RWPE2 (cell line): ENCODE measurements around the gene VGLL2.
A peak's percentile ranks its signal among the peaks of the same experiment; 100 is the strongest.

Source experiments
- ATAC-seq: fragments of 200-7000 bp; cut with Tn5 transposase; 3 replicates; pipeline ENCODE4 v1.9.1; 2021; ENCODE audit warnings: low read depth
- DNase-seq: peaks from one replicate; pipeline ENCODE4 v3.0.0-alpha.2; 2020; ENCODE audit warnings: low spot score
- H3K27ac ChIP-seq: fragments of 450-650 bp; 2 replicates; pipeline ENCODE4 v1.5.1; 2017; ENCODE audit warnings: mild to moderate bottlenecking; ENCODE audit not compliant: poor library complexity, severe bottlenecking
- H3K27me3 ChIP-seq: fragments of 250-450 bp; sonication (Bioruptor Pico); 2 replicates; pipeline ENCODE4 v1.5.1; 2021; ENCODE audit warnings: mild to moderate bottlenecking, moderate library complexity; ENCODE audit not compliant: insufficient read depth, poor library complexity, severe bottlenecking
- H3K36me3 ChIP-seq: fragments of 250-450 bp; sonication (Bioruptor Pico); 2 replicates; pipeline ENCODE4 v1.5.1; 2020; ENCODE audit warnings: low read depth, mild to moderate bottlenecking, moderate library complexity
- H3K4me1 ChIP-seq: fragments of 250-450 bp; sonication (Bioruptor Pico); 2 replicates; pipeline ENCODE4 v1.5.1; 2021; ENCODE audit warnings: mild to moderate bottlenecking, moderate library complexity; ENCODE audit not compliant: insufficient read depth, poor library complexity, severe bottlenecking
- H3K4me3 ChIP-seq: fragments of 250-450 bp; sonication (Bioruptor Pico); 2 replicates; pipeline ENCODE4 v1.5.1; 2021; ENCODE audit warnings: mild to moderate bottlenecking, moderate library complexity; ENCODE audit not compliant: severe bottlenecking
- H3K9me3 ChIP-seq: fragments of 250-450 bp; sonication (Bioruptor Pico); 2 replicates; pipeline ENCODE4 v1.5.1; 2021; ENCODE audit warnings: mild to moderate bottlenecking, moderate library complexity; ENCODE audit not compliant: severe bottlenecking
- CTCF ChIP-seq: fragments of 450-650 bp; IDR thresholded peaks from one replicate; pipeline ENCODE4 v1.5.1; 2017; ENCODE audit warnings: mild to moderate bottlenecking, moderate library complexity; ENCODE audit not compliant: poor library complexity, severe bottlenecking

The VGLL2 gene

GRCh38 chr6:117267766-117268534 lies 2.6 kb downstream of the VGLL2 start:
- no peak for TF ChIP-seq CTCF
- Histone ChIP-seq H3K4me3 (no peak overlapping the region), H3K4me1 (no peaks in the 10 kb centered on the region), H3K9me3 (no peaks in the 10 kb centered on the region), H3K36me3 (no peaks in the 10 kb centered on the region), H3K27ac (no peak overlapping the region), H3K27me3 (peaks cover 97% of the 10 kb centered on the region)
- ATAC-seq (no peak), DNase-seq (no peak)

GRCh38 chr6:117268924-117269323 lies 3.6 kb downstream of the VGLL2 start:
- ATAC-seq (no peak), DNase-seq (no peak)
- Histone ChIP-seq H3K27ac (no peak overlapping the region), H3K9me3 (no peaks in the 10 kb centered on the region), H3K36me3 (no peaks in the 10 kb centered on the region), H3K4me3 (no peak overlapping the region), H3K4me1 (no peaks in the 10 kb centered on the region), H3K27me3 (peaks cover 97% of the 10 kb centered on the region)
- no peak for TF ChIP-seq CTCF

- no peaks in the 10 kb centered on the region for H3K36me3 ChIP-seq
- ATAC-seq (no peak), DNase-seq (no peak)
- no peak overlapping the region for H3K27ac ChIP-seq
- no peaks in the 10 kb centered on the region for H3K9me3 ChIP-seq
- no peaks in the 10 kb centered on the region for H3K4me1 ChIP-seq
- H3K4me3 ChIP-seq, result no peak overlapping the region
- no peak for TF ChIP-seq CTCF
- H3K27me3 ChIP-seq, result peaks cover 97% of the 10 kb centered on the region
Measured at GRCh38 chr6:117269638-117270054, 4.3 kb downstream of the VGLL2 start.

- H3K27ac ChIP-seq, result no peak overlapping the region
- no peaks in the 10 kb centered on the region for H3K4me1 ChIP-seq
- H3K4me3 ChIP-seq, result no peak overlapping the region
- TF ChIP-seq CTCF, result no peak
- ATAC-seq, result peak; percentile 63
- DNase-seq, result no peak
- H3K9me3 ChIP-seq, result no peaks in the 10 kb centered on the region
- H3K27me3 ChIP-seq, result peaks cover 97% of the 10 kb centered on the region
- H3K36me3 ChIP-seq, result no peaks in the 10 kb centered on the region
Measured at GRCh38 chr6:117270055-117270842, 4.9 kb downstream of the VGLL2 start.
